ENCODE data around the gene MAGI2.
"Not testable (repeated sequence)": the region's sequence is repeated elsewhere in the genome, so short reads cannot be mapped to it uniquely, and the experiment has no call there.

The MAGI2 gene

GRCh38 chr7:79451580-79451979, 1.9 kb downstream of the MAGI2 start:
- no peak for TF ChIP-seq CTCF (IDR thresholded peaks at IDR 0.05)
- Histone ChIP-seq H3K9me3 (no peaks in the 10 kb centered on the region), H3K4me1 (ENCODE audit: control insufficient read depth in 1 of 2, insufficient read depth in 1 of 2, low read depth in 1 of 2, low read length in 1 of 2) (peaks cover 4 to 27% of the 10 kb centered on the region in 2 experiments), H3K36me3 (no peaks in the 10 kb centered on the region), H3K27me3 (peaks cover 68% of the 10 kb centered on the region), H3K4me3 (ENCODE audit: low read depth in 1 of 2, low read length in 1 of 2) (no peak overlapping the region), H3K27ac (no peak overlapping the region)

- not testable (repeated sequence) for H3K4me3 ChIP-seq (ENCODE audit: low read depth in 1 of 2, low read length in 1 of 2); H3K4me1 ChIP-seq (ENCODE audit: control insufficient read depth in 1 of 2, insufficient read depth in 1 of 2, low read depth in 1 of 2, low read length in 1 of 2); H3K27ac ChIP-seq; H3K9me3 ChIP-seq; H3K27me3 ChIP-seq; H3K36me3 ChIP-seq
Observed at GRCh38 chr7:79442766-79443165, 10.7 kb downstream of the MAGI2 start.

GRCh38 chr7:79436378-79436777, 17.1 kb downstream of the MAGI2 start:
- no peak overlapping the region for H3K4me3 ChIP-seq (ENCODE audit: low read depth in 1 of 2, low read length in 1 of 2)
- no peak overlapping the region for H3K27ac ChIP-seq
- H3K9me3 ChIP-seq, result no peaks in the 10 kb centered on the region
- H3K27me3 ChIP-seq, result no peaks in the 10 kb centered on the region
- H3K36me3 ChIP-seq, result no peaks in the 10 kb centered on the region
- TF ChIP-seq CTCF (IDR thresholded peaks at IDR 0.05), result no peak
- no peaks in the 10 kb centered on the region for H3K4me1 ChIP-seq (ENCODE audit: control insufficient read depth in 1 of 2, insufficient read depth in 1 of 2, low read depth in 1 of 2, low read length in 1 of 2)

- no peak for TF ChIP-seq CTCF (IDR thresholded peaks at IDR 0.05)
- no peak overlapping the region for H3K27ac ChIP-seq
Observed at GRCh38 chr7:79434867-79435266, 18.6 kb downstream of the MAGI2 start.

DNA sequence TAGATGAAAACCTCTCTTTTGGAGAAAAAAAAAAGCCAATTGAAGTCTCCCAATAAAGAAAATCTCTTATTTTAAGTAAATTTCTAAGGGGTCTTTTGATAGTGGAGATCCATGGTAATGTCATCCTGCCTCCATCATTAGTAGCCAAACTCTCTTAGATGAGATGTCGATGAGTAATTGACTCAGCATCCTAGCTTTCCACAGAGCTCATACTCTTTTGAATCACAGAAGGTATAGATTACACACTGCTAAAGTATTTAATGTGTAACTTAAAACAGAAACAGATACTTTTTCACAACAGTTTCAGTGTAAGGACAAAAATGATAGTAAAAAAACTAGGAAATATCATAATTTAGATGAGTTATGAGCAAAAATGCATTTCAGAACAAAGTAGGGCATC, 19.4 kb downstream of the MAGI2 start:
- Histone ChIP-seq H3K36me3 (no peaks in the 10 kb centered on the region), H3K4me3 (ENCODE audit: low read depth in 1 of 2, low read length in 1 of 2) (no peak overlapping the region), H3K27ac (no peak overlapping the region), H3K9me3 (no peaks in the 10 kb centered on the region), H3K27me3 (no peaks in the 10 kb centered on the region), H3K4me1 (ENCODE audit: control insufficient read depth in 1 of 2, insufficient read depth in 1 of 2, low read depth in 1 of 2, low read length in 1 of 2) (no peaks in the 10 kb centered on the region)
- no peak for TF ChIP-seq CTCF (IDR thresholded peaks at IDR 0.05)

More at GRCh38 chr7:79434867-79435266, 18.6 kb downstream of the MAGI2 start:
- Histone ChIP-seq H3K4me1 (ENCODE audit: control insufficient read depth in 1 of 2, insufficient read depth in 1 of 2, low read depth in 1 of 2, low read length in 1 of 2) (no peaks in the 10 kb centered on the region), H3K36me3 (no peaks in the 10 kb centered on the region), H3K27me3 (no peaks in the 10 kb centered on the region), H3K4me3 (ENCODE audit: low read depth in 1 of 2, low read length in 1 of 2) (no peak overlapping the region), H3K9me3 (no peaks in the 10 kb centered on the region)

DNA sequence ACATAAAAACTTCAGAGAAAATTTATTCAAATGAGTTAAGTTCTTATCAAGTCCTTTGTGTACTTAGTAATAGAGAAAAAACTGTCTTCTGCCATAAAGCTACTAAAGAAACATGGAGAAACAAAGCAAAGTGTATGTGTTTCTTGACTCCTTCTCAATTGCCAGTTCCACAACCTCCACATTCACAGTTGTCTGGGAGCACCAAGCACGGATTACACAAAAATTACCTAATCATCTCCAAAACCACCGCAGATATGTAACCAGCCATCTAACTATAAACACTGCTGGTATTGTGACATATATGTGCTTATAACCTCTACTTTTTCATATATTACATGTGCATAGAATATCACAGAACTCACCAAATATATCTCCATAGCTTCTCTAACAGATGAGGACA, 23.1 kb downstream of the MAGI2 start:
- TF ChIP-seq CTCF (IDR thresholded peaks at IDR 0.05), result no peak

More for the DNA sequence above, 23.1 kb downstream of the MAGI2 start:
- H3K4me1 ChIP-seq (ENCODE audit: control insufficient read depth in 1 of 2, insufficient read depth in 1 of 2, low read depth in 1 of 2, low read length in 1 of 2), result no peaks in the 10 kb centered on the region
- H3K9me3 ChIP-seq, result no peaks in the 10 kb centered on the region
- no peaks in the 10 kb centered on the region for H3K36me3 ChIP-seq
- H3K27me3 ChIP-seq, result no peaks in the 10 kb centered on the region
- no peak overlapping the region for H3K4me3 ChIP-seq (ENCODE audit: low read depth in 1 of 2, low read length in 1 of 2)
- no peak overlapping the region for H3K27ac ChIP-seq

All from neutrophil (primary cell).